HUDEP-2 (cell line): ENCODE data around the gene SKIC3.

ENCODE experiments used
- DNase-seq, 76 experiments: peaks; one replicate each; lab custom pipeline; 2025; ENCODE audit not compliant: unreplicated experiment in 76 of 76; lab: John Stamatoyannopoulos, UW

SKIC3 gene

DNA sequence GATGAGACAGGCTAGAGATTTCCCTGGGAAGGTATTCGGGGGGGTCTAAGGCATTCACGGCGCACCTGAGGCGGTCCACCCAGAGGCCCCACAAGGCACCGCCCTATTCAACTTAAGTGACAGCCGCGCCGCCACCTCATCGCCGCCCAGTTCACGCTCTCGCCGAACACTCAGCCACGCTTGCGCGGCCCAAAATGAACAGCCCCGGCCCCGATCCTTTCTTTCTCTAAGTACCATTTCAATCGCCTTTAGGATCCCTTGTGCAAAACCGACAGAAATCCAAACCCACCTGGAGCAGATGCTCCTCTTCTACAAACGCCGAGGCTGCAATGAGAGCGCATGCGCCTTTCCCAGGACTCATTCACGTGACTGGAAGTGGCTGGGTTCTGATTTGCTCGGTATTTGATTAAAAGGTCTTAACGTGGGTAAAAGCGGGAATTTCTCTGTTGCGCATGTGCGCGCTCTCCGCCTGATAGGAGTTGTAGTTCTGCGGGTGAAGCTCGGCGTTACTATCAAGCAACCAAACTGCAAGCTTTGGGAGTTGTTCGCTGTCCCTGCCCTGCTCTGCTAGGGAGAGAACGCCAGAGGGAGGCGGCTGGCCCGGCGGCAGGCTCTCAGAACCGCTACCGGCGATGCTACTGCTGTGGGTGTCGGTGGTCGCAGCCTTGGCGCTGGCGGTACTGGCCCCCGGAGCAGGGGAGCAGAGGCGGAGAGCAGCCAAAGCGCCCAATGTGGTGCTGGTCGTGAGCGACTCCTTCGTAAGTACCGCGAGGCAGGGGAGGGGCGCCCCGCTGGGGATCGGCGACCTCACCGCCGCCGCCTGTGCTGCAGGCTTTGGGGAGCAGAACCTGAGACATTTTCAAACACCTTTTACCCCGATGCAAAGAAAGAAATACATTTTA lies at the start of gene SKIC3, which contains the start of gene ARSK:
Gene SKIC3, minus strand, starts transcription at position 331 of the 902 bp plus-strand sequence. CDS start 7,827 bp downstream, outside the sequence.
Gene ARSK, plus strand, starts transcription at position 455 of the 902 bp plus-strand sequence. Its CDS starts 178 bp downstream, at position 633.
- peak; percentile 34 to 98 (median 90) for DNase-seq

DNA sequence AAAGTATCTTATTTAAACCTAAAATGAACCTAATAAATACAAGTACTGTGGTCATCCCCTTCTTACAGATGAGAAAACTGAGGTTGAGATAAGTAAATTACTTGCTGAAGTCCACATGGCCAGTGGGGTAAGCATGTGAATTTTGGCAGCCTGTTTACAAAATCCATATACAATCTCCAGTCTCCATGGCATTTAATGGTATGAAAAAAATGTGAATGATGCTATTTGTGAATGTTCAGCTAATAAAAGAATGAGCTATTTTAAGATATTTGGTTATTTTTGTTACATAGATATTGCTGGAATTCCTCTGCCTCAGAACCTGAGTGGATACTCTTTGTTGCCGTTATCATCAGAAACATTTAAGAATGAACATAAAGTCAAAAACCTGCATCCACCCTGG lies 45.8 kb upstream of the SKIC3 start:
- DNase-seq: no peak

DNA sequence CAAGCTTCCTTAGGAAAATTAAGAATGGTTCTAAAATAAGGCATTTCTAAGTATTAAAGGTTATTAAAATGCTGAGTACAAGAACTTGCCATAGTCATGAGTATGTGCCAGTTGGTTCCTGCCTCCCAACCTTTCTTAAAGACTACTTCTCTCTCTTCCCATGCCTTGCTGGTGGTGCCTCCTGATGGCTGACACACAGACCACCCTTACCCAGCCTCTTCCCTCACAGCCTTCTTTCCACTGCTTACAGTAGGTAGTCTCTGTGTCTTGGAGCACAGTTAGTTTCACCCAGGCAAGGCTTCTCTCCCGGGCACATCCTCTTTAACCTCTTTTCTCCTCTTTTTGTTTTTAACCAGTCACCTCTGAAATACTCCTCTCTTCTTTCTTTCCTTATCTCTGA lies 44.5 kb upstream of the SKIC3 start:
- no peak for DNase-seq

DNA sequence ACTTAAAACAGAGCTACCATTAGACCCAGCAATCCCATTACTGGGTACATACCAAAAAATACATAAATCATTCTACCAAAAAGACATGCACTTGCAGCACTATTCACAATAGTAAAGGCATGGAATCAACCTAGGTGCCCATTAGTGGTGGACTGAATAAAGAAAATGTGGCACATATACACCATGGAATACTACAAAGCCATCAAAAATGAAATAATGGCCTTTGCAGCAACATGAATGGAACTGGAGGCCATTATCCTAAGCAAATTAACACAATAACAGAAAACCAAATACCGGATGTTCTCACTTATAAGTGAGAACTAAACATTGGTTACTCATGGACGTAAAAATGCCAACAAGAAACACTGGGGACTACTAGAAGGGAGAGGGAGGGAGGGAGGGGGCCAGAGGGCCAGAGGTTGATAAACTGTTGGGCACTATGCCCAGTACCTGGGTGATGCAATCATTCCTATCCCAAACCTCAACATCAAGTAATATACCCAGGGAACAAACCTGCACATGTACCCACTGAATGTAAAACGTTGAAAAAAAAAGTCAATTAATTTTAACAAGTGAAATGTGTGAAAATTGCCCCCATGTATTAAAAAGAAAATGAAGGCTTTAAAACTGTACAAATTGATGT lies 40.6 kb upstream of the SKIC3 start:
- peak in 12 of 76 experiments; percentile 3 to 21 (median 6) for DNase-seq

DNA sequence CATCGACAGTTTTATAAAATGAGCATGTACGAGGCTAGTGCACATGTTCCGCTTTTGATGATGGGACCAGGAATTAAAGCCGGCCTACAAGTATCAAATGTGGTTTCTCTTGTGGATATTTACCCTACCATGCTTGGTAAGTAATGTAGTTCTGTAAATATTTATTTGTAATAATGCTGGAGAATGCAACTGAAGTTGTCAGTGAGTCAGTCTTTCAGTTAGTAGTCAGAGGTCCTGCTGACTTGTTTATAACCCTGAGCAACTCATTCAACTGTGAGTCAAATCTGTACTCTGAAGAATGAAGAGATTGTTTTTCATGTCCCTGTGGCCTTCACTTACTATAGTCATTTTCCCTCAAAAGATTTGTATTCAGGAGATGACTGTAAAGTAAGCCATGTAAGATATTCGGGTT lies 36.7 kb upstream of the SKIC3 start:
- no peak for DNase-seq

DNA sequence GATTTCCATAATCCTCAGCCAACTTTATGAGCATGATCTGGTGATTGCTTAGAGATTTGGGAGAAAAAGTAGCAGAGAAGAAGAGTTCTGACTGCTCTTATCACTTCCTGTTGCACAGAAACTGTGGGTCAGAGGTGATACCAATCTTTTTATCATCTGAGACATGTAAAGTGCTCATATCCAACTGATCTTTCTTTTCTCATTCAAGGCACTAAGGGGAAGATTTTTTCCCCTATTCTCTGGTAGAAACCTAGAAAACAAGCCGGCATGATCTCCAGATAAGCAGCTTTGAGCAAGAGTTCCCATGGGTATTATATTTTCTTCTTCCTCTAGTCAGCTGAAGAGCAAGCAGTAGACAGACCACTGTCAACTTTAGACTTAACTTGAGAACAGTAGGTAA lies 36.1 kb upstream of the SKIC3 start:
- peak in 1 of 76 experiments; percentile 5 for DNase-seq

DNA sequence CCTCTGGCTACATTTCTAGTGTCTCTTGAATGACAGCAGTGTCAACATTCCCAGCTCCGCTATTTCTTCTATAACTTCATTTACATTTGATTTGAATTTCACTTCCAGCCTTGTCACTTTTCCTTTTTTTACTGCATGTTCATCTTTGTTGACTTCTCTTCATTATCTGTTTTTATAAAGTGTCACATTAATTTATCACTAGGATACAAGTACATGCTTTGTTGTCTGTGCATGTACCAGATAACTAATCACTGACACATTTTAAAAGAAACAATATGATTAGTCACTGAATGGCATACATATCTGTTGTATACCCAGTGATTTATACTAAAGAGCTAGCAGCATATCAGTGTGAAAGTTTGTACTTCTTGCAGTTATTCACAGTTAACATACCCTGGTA lies 29.2 kb upstream of the SKIC3 start:
- peak in 3 of 76 experiments; percentile 1 to 19 (median 9) for DNase-seq

DNA sequence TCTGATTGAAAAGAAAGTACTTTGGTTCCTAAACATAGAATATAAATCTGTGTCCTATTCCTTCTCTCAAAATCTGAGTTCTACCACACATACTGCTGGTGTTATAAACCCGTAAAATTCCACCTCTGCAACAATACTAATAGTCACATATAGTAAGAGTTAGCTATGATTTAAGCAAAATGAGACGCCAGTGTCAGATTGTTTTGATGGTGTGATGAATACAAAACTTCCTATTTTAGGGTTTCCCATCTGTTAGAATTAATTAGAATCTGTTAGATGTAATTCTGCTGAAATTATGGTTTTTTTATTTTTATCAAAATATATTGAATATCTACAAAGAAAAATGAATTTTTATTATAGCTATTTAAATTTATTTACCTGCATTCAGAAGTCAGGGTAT lies 26.8 kb upstream of the SKIC3 start:
- DNase-seq: no peak

DNA sequence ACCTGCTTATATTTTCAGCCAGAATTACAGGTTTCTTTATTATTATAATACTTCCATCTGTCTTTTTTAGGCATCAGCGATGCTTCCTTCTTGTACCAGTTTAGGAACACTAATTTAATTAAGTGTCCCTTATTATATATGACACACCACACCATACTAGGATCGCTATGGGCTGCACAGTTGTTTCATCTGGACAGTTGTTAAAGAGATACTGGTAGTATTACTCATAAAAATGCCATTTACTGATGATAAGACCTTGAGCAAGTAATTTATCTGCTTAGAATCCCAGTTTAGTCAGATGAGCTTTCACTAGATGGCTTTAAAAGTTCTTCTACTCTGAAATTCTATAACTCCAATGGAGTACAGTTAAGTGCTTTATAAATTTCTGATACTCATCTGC lies 17.2 kb upstream of the SKIC3 start:
- no peak for DNase-seq

DNA sequence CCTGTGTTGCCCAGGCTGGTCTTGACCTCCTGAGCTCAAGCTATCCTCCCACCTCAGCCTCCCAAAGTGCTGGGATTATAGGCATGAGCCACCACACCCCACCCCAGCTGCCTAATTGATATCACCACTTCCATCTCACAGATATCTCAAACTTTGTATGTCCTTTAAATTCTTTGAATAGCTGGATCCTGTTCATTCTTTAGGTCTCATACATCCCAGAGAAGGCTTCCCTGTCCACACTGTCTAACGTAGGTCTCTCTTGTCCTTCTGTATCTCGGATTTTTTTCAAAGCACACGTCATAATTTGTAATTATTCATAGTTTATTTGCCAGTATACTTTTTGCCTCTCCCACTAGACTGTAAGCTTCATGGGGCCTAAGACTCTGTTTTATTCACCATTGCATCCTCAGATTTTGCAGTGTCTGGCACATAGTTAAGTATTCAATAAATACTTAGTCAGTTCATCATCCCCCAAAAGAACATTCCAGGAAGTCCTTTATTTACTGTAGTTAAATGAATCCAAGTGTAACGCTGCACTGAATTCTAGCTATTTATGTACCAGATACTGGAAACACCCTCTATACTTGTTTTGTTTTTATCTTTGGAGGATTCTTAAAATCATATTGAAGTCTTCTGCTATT lies 10.6 kb upstream of the SKIC3 start:
- no peak for DNase-seq

DNA sequence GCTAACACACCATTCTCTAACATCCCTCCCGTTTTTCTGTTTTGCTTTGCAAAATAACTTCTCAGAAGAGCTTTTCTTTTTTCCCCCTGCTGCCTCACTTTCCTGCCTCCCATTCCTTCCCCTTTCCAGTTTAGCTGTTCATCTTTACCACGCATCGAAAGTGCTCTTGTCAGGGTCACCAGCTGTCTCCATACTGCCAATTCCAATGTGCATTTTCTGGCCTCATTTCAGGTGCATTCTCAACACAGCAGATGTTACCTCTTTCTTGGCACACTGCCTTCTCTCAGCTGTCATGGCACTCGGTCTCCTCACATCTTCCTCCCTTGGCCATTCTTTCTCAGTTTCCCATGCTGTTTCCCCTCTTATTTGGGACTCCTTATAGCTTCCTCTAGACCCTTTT lies 9.7 kb upstream of the SKIC3 start:
- no peak for DNase-seq

DNA sequence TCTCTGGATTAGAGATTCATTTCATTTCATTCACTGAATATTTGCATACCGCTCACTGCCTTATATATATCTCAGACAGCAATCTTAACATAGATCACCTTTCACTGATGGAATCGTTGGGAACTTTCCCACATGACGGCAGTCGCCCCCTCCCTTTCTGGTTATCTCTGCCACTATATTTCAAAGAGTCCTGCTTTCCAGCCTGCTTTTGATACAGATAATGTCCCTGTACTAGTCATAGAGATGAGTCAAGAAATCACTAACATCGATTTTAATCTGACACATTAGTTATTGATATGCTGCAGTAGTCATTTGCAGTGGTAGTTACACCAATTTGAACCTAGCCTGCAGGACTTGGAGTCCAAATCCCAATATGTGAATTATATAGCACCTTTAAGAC lies 8.6 kb upstream of the SKIC3 start:
- DNase-seq: peak in 2 of 76 experiments; percentile 6 to 36

DNA sequence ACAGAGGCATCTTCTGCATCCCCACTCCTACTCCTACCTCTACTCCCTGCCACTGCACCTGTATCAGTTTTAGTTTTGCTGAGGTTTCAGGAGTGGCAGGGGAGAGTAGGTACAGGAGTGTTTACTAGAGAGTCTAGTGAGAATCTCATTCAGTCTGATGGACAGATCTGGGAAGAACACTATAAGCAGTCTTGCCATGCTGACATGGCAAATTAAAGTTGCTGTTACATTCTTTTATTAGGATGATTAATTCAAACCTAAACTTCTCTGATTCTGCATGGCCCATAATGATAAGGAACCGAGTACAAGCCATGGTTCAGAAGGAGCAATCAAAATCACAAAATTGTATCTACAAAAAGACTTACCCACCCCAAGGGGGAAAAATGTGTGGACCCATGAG lies 7.5 kb upstream of the SKIC3 start:
- no peak for DNase-seq

DNA sequence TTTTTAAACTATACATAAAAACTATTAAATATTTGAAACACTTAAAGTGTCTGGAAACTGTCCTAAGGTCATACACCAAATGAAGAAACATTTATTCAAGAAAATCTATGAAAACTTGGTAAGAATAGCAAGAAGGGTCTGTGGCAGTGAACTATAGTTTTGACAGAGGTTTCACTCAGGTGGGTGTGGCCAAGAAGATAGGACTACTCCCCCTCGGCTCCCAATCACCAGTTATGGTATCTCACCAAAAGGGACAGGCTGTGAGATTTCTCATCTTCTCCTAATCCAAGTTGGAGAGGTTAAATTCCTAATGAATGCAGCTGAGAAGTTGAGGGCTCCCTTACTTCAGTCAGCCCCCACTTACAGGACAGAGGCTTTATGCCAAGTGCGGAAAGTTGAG lies 3.1 kb upstream of the SKIC3 start:
- peak in 19 of 76 experiments; percentile 3 to 32 (median 9) for DNase-seq

DNA sequence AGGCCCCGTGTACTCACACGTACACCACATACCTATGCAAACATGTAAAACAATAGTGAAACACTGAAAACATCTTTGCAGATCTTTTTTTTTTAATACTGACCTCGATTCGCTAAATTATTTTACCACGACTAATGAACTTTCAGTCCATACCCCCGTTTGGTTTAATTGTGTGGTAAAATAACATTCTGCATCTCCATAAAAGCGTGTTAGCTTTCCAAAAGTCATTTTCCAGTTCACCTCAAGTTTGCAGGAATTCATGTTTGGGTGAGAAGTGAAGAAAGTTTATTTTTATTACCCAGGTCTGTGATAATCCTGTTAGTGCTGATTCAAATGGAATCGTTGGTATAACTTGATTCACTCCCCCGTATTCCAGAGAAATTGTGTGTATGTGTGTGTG lies 776 bp upstream of the SKIC3 start:
- DNase-seq: peak in 1 of 76 experiments; percentile 7

DNA sequence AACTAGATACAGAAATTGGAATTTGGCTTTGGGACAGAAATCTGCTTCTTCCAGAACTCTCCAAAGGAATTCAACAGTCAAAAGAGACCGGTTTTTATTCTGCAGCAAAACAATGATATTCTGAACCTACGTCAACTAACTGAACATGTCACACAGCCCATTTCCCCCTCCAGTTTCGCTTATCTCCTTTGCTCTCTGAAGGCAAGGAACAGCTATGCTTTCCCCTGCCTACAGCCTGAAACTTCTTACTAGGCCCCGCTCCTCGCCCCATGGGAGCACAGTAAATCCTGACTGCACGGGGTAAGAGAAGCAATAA lies 488 bp downstream of the SKIC3 start:
- DNase-seq: peak in 6 of 76 experiments; percentile 29 to 69 (median 54)

DNA sequence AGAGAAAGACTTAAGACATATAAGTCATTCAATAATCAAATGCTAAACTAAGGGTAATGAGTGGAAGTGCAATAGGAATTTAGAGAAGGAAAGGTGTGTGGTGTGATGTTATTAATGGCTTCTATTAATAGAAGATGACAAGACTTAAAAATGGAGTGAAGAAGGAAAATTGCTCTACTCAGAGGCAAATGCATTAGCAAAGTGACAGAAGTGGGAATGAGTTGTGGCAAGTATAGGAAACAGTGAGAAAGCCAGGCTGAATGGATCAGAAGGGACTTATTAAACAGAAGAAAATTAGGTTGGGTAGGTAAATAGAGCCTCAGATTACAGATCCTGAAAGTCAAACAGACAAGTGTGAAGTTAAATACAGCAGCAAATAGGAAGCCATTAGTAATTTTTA lies 5.7 kb downstream of the SKIC3 start:
- no peak for DNase-seq

DNA sequence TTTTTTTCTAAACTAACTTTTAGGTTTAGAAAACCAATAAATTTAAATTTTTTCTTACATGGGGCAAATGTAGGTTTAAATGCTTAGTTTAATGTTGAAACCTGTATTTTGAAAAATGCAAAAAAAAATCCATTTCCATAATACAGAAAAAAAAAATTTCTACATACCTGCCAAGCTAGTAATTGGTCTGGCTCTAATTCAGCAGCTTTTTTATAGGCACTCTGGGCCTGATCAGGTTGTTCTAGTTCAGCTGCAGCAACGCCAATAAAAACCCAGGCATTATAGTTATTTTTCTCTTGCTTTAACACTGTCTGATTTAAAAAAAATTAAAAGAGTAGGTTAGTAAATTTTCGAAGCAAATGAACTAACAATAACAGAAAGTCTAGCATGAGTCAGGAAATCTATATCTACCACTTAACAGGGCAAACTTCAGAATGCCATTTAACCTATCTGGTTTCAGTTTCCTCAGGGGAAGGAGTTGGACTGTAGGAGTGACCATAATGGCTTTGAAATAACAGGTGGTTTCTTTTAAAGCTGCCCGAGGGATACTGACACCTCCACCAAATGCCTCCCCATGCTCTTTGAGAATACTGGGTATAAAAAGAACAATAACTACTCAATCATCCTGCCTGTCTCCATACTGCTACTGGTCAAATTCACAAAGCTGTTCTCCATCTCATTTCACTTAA lies 11.6 kb downstream of the SKIC3 start:
- no peak for DNase-seq

DNA sequence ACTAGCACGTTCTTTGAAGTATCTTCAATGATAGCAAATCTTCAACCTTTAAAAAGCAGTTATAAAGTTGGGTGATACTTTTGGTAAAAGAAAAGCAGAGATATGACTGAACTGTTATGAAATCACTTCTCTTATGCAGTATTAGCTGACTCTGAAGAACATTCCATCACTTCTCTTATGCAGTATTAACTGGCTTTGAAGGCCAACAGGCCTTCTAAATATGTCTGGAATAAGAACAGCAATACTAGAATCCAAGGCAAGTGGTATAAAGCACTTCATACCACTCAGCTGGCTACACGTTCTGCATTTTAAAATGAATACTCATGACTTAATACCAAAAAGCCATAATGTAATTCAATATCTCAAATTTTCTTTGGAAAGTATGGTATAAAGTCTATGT lies 17.3 kb downstream of the SKIC3 start:
- DNase-seq: no peak

DNA sequence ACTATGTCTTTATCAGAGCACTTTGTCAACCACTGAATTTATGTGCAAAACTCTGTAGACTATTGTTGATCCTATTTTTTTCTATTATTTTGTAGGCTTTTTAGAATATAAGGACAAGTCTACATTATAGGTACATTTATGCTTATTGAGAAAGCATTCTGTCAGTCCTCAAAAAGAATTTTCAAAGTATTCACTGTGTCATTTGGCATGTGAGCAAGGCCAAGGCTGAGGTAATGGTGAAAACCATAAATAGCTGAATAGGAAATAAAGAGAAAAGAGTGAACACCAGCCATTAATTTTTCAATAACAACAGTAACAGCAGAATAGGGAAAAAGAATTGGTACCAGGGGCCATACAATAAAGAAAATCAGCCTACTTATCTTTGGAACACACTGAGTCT lies 21.0 kb downstream of the SKIC3 start:
- no peak for DNase-seq

DNA sequence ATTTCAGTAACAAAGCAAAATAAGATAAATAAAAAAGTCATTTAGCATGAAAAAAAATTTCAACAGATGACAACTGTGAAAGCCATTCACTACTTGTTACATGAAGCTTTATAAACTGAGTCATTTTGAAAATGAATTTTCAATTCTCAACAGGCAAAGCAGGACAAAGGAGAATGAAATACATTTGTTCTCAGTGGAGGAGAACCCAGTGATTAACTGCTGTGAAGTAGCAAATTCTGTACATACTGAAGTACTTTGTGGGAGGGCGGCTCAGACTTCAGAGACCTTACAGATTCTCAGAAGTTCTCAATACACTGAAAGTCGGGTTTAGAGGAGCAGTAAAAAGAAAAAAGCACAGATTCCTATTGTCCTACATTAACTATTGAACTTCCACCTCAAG lies 21.7 kb downstream of the SKIC3 start:
- DNase-seq: no peak
